ENCODE data around the gene WDHD1. TPM values are rescaled to one million over a fixed set of nuclear protein-coding genes. Genes with fewer than 3 reads are reported as not detected.
"Not testable (repeated sequence)": the region's sequence is repeated elsewhere in the genome, so short reads cannot be mapped to it uniquely, and the experiment has no call there.

Gene WDHD1
- polyA plus RNA-seq, 1 experiment, result 6.7 TPM

DNA sequence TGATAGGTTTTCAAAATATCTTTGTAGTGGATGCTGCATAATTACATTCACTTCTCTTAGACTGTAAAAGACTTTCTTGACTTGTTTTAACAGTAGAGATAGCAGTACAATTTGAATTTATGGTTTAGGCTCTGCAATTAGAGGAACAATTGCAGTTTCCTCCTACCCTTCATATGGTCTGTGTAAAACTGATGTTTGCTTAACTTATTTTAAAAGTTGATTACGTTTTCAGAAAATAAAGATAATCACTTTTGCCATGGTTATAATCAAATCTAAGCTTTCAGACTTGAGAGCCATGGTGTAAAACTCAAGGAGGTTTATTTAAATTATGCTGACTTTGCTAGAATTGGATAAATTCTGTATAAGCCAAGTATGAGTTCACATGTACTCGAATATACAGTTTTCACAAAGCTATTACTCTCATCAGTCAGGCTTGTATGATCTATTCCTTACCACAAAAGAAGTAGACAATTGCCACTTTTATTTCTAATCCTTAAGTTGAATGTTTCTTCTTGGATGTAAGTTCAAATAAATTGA, 22.1 kb upstream of the WDHD1 start:
- H3K9me3 ChIP-seq (ENCODE audit: control insufficient read depth, insufficient read depth, low read length), result no peaks in the 10 kb centered on the region; the same call in 1 of the 2 replicates
- POLR2A ChIA-PET, result no interaction called here
- no peaks in the 10 kb centered on the region for H3K27me3 ChIP-seq (ENCODE audit: control insufficient read depth, insufficient read depth, low read length)
- no peak for DNase-seq (ENCODE audit: low read depth, low spot score)
- CTCF ChIA-PET, result no interaction called here
- TF ChIP-seq, protein P1, sequence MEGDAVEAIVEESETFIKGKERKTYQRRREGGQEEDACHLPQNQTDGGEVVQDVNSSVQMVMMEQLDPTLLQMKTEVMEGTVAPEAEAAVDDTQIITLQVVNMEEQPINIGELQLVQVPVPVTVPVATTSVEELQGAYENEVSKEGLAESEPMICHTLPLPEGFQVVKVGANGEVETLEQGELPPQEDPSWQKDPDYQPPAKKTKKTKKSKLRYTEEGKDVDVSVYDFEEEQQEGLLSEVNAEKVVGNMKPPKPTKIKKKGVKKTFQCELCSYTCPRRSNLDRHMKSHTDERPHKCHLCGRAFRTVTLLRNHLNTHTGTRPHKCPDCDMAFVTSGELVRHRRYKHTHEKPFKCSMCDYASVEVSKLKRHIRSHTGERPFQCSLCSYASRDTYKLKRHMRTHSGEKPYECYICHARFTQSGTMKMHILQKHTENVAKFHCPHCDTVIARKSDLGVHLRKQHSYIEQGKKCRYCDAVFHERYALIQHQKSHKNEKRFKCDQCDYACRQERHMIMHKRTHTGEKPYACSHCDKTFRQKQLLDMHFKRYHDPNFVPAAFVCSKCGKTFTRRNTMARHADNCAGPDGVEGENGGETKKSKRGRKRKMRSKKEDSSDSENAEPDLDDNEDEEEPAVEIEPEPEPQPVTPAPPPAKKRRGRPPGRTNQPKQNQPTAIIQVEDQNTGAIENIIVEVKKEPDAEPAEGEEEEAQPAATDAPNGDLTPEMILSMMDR (IDR thresholded peaks at IDR 0.05; ENCODE audit: low read depth, low read length), result no peak
- no peak overlapping the region for H3K4me3 ChIP-seq (ENCODE audit: low read depth, low read length)
- no peak overlapping the region for H3K27ac ChIP-seq (ENCODE audit: low read depth, low read length)

DNA sequence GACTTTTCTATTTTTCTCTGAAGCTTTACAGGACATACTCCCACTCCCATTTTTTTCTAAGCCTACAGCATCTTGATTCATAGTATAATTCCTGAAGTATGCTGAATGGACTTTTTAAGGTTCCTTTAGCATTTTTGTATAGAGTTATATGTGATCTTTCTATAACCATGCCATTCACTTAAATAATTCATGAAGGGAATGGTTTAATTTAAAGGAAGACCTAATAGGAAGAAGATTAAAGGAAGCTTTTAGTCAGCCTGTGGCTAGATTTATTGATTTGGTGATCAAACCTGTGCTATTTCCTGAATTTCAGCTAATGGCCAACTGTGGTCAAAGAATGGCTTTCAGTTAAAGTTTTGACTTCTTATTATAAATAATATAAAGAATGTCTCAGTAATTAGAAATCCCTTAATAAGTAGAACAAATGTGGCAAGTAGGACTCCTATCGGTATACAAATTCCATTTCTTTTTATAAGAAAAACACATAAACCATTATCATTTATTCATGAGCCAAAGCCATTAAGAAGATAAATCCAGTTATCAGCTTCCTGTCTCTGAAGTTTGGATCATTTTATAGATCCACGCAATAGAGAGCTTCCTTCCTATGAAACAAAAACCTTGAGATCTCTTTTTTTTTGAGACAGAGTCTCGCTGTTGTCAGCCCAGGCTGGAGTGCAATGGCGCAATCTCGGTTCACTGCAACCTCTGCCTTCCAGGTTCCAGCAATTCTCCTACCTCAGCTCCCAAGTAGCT, 20.6 kb upstream of the WDHD1 start:
- ChIA-PET CTCF (interaction anchor here (1.4 kb wide), 1 partner anchor 113 kb away, joined by 3 read pairs; no protein-coding TSS in a partner anchor), POLR2A (no interaction called here)
- H3K4me3 ChIP-seq (ENCODE audit: low read depth, low read length), result no peak overlapping the region
- no peak overlapping the region for H3K27ac ChIP-seq (ENCODE audit: low read depth, low read length)
- H3K27me3 ChIP-seq (ENCODE audit: control insufficient read depth, insufficient read depth, low read length), result no peaks in the 10 kb centered on the region
- DNase-seq (ENCODE audit: low read depth, low spot score), result no peak
- no peaks in the 10 kb centered on the region; the same call in 1 of the 2 replicates for H3K9me3 ChIP-seq (ENCODE audit: control insufficient read depth, insufficient read depth, low read length)
- TF ChIP-seq, protein P1 (IDR thresholded peaks at IDR 0.05; ENCODE audit: low read depth, low read length), result no peak

DNA sequence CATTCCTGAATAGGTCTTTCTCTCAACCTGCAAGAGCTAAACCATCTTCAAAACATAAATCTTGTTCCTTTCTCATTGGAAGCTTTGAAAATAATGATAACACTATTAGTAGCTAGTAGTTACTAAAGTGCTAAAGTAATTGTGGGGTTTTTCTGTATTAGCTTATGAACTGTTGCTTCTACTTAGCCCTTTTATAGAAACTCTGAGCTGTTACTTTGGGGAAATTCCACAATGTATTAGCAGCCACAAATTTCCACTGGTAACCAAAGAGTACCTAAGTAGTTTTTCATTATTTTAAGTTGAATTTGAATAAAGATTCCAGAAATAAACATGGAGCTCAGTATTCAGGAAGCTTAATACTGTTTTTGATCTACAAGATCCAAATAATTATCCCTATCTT, 18.2 kb upstream of the WDHD1 start:
- TF ChIP-seq, protein P1 (IDR thresholded peaks at IDR 0.05; ENCODE audit: low read depth, low read length), result no peak
- H3K9me3 ChIP-seq (ENCODE audit: control insufficient read depth, insufficient read depth, low read length), result no peaks in the 10 kb centered on the region
- POLR2A ChIA-PET, result no interaction called here
- DNase-seq (ENCODE audit: low read depth, low spot score), result no peak
- CTCF ChIA-PET, result no interaction called here
- no peak overlapping the region for H3K27ac ChIP-seq (ENCODE audit: low read depth, low read length)
- no peak overlapping the region for H3K4me3 ChIP-seq (ENCODE audit: low read depth, low read length)
- H3K27me3 ChIP-seq (ENCODE audit: control insufficient read depth, insufficient read depth, low read length), result no peaks in the 10 kb centered on the region

DNA sequence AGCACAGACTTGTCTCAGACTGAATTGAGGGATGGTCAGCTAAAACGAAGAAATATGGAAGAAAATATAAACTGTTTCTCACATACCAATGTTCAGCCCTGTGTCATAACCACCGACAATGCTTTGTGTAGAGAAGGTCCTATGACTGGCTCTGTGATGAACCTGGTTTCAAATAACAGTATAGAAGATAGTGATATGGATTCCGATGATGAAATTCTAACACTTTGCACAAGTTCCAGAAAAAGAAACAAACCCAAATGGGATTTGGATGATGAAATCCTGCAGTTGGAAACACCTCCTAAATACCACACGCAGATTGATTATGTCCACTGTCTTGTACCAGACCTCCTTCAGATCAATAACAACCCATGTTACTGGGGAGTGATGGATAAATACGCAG, 16.6 kb upstream of the WDHD1 start:
- no peaks in the 10 kb centered on the region for H3K27me3 ChIP-seq (ENCODE audit: control insufficient read depth, insufficient read depth, low read length)
- DNase-seq (ENCODE audit: low read depth, low spot score), result no peak
- ChIA-PET POLR2A (no interaction called here), CTCF (no interaction called here)
- H3K4me3 ChIP-seq (ENCODE audit: low read depth, low read length), result no peak overlapping the region
- TF ChIP-seq, protein P1 (IDR thresholded peaks at IDR 0.05; ENCODE audit: low read depth, low read length), result no peak
- H3K9me3 ChIP-seq (ENCODE audit: control insufficient read depth, insufficient read depth, low read length), result no peaks in the 10 kb centered on the region
- H3K27ac ChIP-seq (ENCODE audit: low read depth, low read length), result no peak overlapping the region

DNA sequence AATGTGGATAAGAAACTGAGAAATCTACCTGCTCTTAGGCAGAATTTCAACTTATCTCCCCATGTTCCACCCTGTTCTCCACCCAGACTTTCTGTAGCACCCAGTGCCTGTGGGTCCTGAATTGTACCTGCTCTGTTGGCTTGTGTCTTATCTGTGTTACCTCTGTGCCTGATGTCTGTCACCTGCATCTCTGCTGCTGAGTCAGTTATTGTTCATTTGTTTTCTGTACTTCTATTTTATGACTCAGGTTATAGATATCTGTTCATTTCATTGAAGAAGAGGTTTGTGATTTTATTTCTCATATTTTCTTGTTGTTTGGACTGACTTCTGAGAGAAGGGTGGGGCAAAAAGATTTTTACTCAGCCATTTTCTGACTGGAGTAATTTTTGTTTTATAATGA, 11.8 kb upstream of the WDHD1 start:
- no peak overlapping the region for H3K27ac ChIP-seq (ENCODE audit: low read depth, low read length)
- ChIA-PET POLR2A (no interaction called here), CTCF (interaction anchor here (1.4 kb wide), 1 partner anchor 12 kb away, joined by 7 read pairs; the partner anchor contains the start of gene MAPK1IP1L)
- H3K4me3 ChIP-seq (ENCODE audit: low read depth, low read length), result no peak overlapping the region
- H3K27me3 ChIP-seq (ENCODE audit: control insufficient read depth, insufficient read depth, low read length), result no peaks in the 10 kb centered on the region
- TF ChIP-seq, protein P1 (IDR thresholded peaks at IDR 0.05; ENCODE audit: low read depth, low read length), result no peak
- DNase-seq (ENCODE audit: low read depth, low spot score), result no peak
- H3K9me3 ChIP-seq (ENCODE audit: control insufficient read depth, insufficient read depth, low read length), result no peaks in the 10 kb centered on the region

DNA sequence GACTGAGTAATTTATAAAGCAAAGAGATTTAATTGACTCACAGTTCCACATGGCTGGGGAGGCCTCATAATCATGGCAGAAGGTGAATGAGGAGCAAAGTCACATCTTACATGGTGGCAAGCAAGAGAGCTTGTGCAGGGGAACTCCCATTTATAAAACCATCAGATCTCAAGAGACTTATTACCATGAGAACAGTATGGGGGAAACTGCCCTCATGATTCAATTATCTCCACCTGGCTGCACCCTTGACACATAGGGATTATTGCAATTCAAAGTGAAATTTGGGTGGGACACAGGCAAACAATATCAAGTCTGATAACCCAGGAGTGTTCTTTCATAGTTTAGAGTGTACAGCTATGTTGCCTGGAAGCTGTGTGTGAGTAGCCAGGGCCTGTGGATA, 11.1 kb upstream of the WDHD1 start:
- CTCF ChIA-PET, result interaction anchor here (1.4 kb wide), 1 partner anchor 13 kb away, joined by 7 read pairs; the partner anchor contains the start of gene MAPK1IP1L
- H3K9me3 ChIP-seq (ENCODE audit: control insufficient read depth, insufficient read depth, low read length); H3K27me3 ChIP-seq (ENCODE audit: control insufficient read depth, insufficient read depth, low read length); H3K4me3 ChIP-seq (ENCODE audit: low read depth, low read length); H3K27ac ChIP-seq (ENCODE audit: low read depth, low read length); POLR2A ChIA-PET; DNase-seq (ENCODE audit: low read depth, low spot score): not testable (repeated sequence)
